GM23338 (cell line): ENCODE measurements around the gene WWOX. TPM values are rescaled to one million over a fixed set of nuclear protein-coding genes. Genes with fewer than 3 reads are reported as not detected.

Experiments
- ATAC-seq: fragments of 200-7000 bp; cut with Tn5 transposase; 3 replicates; pipeline ENCODE4 v1.9.1; 2020
- DNase-seq: peaks from one replicate; pipeline ENCODE4 v3.0.0-alpha.2; 2015; ENCODE audit warnings: low spot score
- H2AFZ ChIP-seq: fragments of 200-600 bp; sonication (generic); 2 replicates; pipeline ENCODE4 v1.8.0; 2016; ENCODE audit warnings: antibody characterized with exemption, mild to moderate bottlenecking, moderate library complexity
- H3F3A ChIP-seq: fragments of 200-600 bp; sonication (generic); replicated peaks from 2 replicates; pipeline ENCODE4 v1.8.0; 2017; ENCODE audit warnings: antibody characterized with exemption, mixed run types, low read depth
- H3K27ac ChIP-seq: fragments of 200-600 bp; sonication (generic); 2 replicates; pipeline ENCODE4 v1.6.1; 2016; ENCODE audit warnings: low read depth
- H3K27me3 ChIP-seq: fragments of 200-600 bp; sonication (generic); 2 replicates; pipeline ENCODE4 v1.8.0; 2016; ENCODE audit warnings: mild to moderate bottlenecking, mixed run types, moderate library complexity; ENCODE audit not compliant: insufficient read depth
- H3K36me3 ChIP-seq: fragments of 200-600 bp; sonication (generic); 2 replicates; pipeline ENCODE4 v1.8.0; 2016; ENCODE audit warnings: mild to moderate bottlenecking; ENCODE audit not compliant: insufficient read depth
- H3K4me1 ChIP-seq: fragments of 200-600 bp; sonication (generic); 2 replicates; pipeline ENCODE4 v1.8.0; 2016; ENCODE audit warnings: mild to moderate bottlenecking, moderate library complexity; ENCODE audit not compliant: insufficient read depth
- H3K4me2 ChIP-seq: fragments of 200-600 bp; sonication (generic); 2 replicates; pipeline ENCODE4 v1.7.1; 2017; ENCODE audit warnings: mixed run types
- H3K4me3 ChIP-seq: fragments of 200-600 bp; sonication (generic); 2 replicates; pipeline ENCODE4 v1.6.1; 2016; ENCODE audit warnings: mixed run types
- H3K79me2 ChIP-seq: fragments of 200-600 bp; sonication (generic); replicated peaks from 2 replicates; pipeline ENCODE4 v1.8.0; 2017; ENCODE audit warnings: mild to moderate bottlenecking; ENCODE audit not compliant: insufficient read depth
- H3K9me2 ChIP-seq: fragments of 200-600 bp; sonication (generic); 2 replicates; pipeline ENCODE4 v1.8.0; 2017; ENCODE audit not compliant: insufficient read depth
- H4K20me1 ChIP-seq: fragments of 200-600 bp; sonication (generic); replicated peaks from 2 replicates; pipeline ENCODE4 v1.8.0; 2017; ENCODE audit warnings: mild to moderate bottlenecking; ENCODE audit not compliant: insufficient read depth
- H3K27ac Mint-ChIP-seq: 2 replicates; pipeline ENCODE4 v1.8.0; 2020; ENCODE audit warnings: inconsistent platforms, mild to moderate bottlenecking, moderate library complexity, mixed read lengths
- H3K27me3 Mint-ChIP-seq: 3 replicates; pipeline ENCODE4 v1.8.0; 2022; ENCODE audit warnings: low read depth, mild to moderate bottlenecking, moderate library complexity, mixed read lengths, inconsistent platforms; ENCODE audit not compliant: insufficient read depth, poor library complexity
- H3K36me3 Mint-ChIP-seq: 3 replicates; pipeline ENCODE4 v1.8.0; 2021; ENCODE audit warnings: low read depth, mild to moderate bottlenecking, inconsistent platforms, moderate library complexity, mixed read lengths
- H3K4me1 Mint-ChIP-seq: 3 replicates; pipeline ENCODE4 v1.8.0; 2020; ENCODE audit warnings: mild to moderate bottlenecking, inconsistent platforms, mixed read lengths
- H3K4me3 Mint-ChIP-seq: 3 replicates; pipeline ENCODE4 v1.8.0; 2021; ENCODE audit warnings: moderate library complexity, mild to moderate bottlenecking, inconsistent platforms, mixed read lengths
- H3K9me3 Mint-ChIP-seq: 3 replicates; pipeline ENCODE4 v1.8.0; 2020; ENCODE audit warnings: moderate library complexity, mild to moderate bottlenecking, inconsistent platforms, mixed read lengths
- CREB1 ChIP-seq: fragments of 250-450 bp; sonication (Bioruptor Pico); IDR thresholded peaks from 2 replicates; pipeline ENCODE4 v1.5.0; 2020; ENCODE audit warnings: low read depth, mild to moderate bottlenecking, moderate library complexity
- CTCF ChIP-seq, 2 experiments: fragments of 200-600 bp in 1 of 2; sonication (generic) in 1 of 2; conservative IDR thresholded peaks; 2 replicates each; pipeline versions ENCODE4 v1.5.1 to v1.6.1; 2016 to 2017; ENCODE audit warnings: antibody characterized with exemption in 2 of 2, low read depth in 2 of 2, mild to moderate bottlenecking in 2 of 2, moderate library complexity in 1 of 2
- ETS1 ChIP-seq: IDR thresholded peaks from 2 replicates; pipeline ENCODE4 v1.6.1; 2016; ENCODE audit warnings: antibody characterized with exemption
- EZH2 ChIP-seq: fragments of 200-600 bp; sonication (generic); IDR thresholded peaks from one replicate; pipeline ENCODE4 v1.8.0; 2017; ENCODE audit warnings: antibody characterized with exemption, mild to moderate bottlenecking, low read depth; ENCODE audit not compliant: unreplicated experiment
- EZH2phosphoT487 ChIP-seq: fragments of 200-600 bp; sonication (generic); IDR thresholded peaks from one replicate; pipeline ENCODE4 v1.8.1; 2018; ENCODE audit warnings: antibody characterized with exemption; ENCODE audit not compliant: unreplicated experiment
- JUNB ChIP-seq: IDR thresholded peaks from one replicate; pipeline ENCODE4 v1.6.1; 2016; ENCODE audit warnings: antibody characterized with exemption; ENCODE audit not compliant: unreplicated experiment
- NANOG ChIP-seq: IDR thresholded peaks from 2 replicates; pipeline ENCODE4 v1.6.1; 2016; ENCODE audit warnings: antibody characterized with exemption, borderline replicate concordance
- POLR2AphosphoS5 ChIP-seq: IDR thresholded peaks from 2 replicates; pipeline ENCODE4 v1.6.1; 2016; ENCODE audit warnings: antibody characterized with exemption, low read depth
- STAT1 ChIP-seq: IDR thresholded peaks from one replicate; pipeline ENCODE4 v1.6.1; 2016; ENCODE audit warnings: antibody characterized with exemption; ENCODE audit not compliant: unreplicated experiment
- ZNF114 ChIP-seq: fragments of 250-450 bp; sonication (Bioruptor Pico); IDR thresholded peaks from 2 replicates; pipeline ENCODE4 v1.5.0; 2020; ENCODE audit warnings: mild to moderate bottlenecking, moderate library complexity
- ZNF331 ChIP-seq: fragments of 250-450 bp; sonication (Bioruptor Pico); IDR thresholded peaks from 2 replicates; pipeline ENCODE4 v1.5.0; 2020; ENCODE audit warnings: low read depth, mild to moderate bottlenecking, moderate library complexity
- ZNF462 ChIP-seq: fragments of 250-450 bp; sonication (Bioruptor Pico); IDR thresholded peaks from 2 replicates; pipeline ENCODE4 v1.5.0; 2020; ENCODE audit warnings: mild to moderate bottlenecking, moderate library complexity
- polyA plus RNA-seq: library from polyadenylated mRNA; unstranded; fragments of >200 nt; fragmentation: Nextera tagmentation; extraction: Ambion mirVana; gene quantifications from 2 replicates; pipeline ENCODE4 v1.2.1, GENCODE V29; 2016
- total RNA-seq: library from RNA; depleted of rRNA; stranded (reverse); fragments of >200 nt; shearing (Covaris generic); gene quantifications from 2 replicates; pipeline ENCODE4 v1.2.3, GENCODE V29; 2014
- TF ChIP-seq, protein P1 (sequence below): IDR thresholded peaks from one replicate; pipeline ENCODE4 v1.6.1; 2018; ENCODE audit warnings: antibody characterized with exemption; ENCODE audit not compliant: unreplicated experiment

Gene WWOX
- total and polyA plus RNA-seq, 2 experiments from 2014 or later: 10.0 to 19.3 TPM

- Histone ChIP-seq H3K4me1 (peaks cover 11% of the 10 kb centered on the region), H3F3A (no peaks in the 10 kb centered on the region), H3K4me2 (0 out of 2 replicates have a peak overlapping the region, but pooled peaks have one; percentile 39), H3K27me3 (no peaks in the 10 kb centered on the region), H4K20me1 (no peaks in the 10 kb centered on the region), H2AFZ (no peak overlapping the region), H3K27ac (no peak overlapping the region), H3K4me3 (no peak overlapping the region), H3K36me3 (no peaks in the 10 kb centered on the region), H3K79me2 (no peaks in the 10 kb centered on the region), H3K9me2 (0 out of 2 replicates have a peak, but pooled peaks cover 1% of the 10 kb centered on the region)
- H3K4me3 Mint-ChIP-seq: no peak overlapping the region
- H3K27me3 Mint-ChIP-seq: no peaks in the 10 kb centered on the region
- TF ChIP-seq ZNF331 (CRISPR knock-in tag) (no peak), ETS1 (no peak), ZNF114 (no peak), CREB1 (CRISPR knock-in tag) (no peak), CTCF (conservative IDR thresholded peaks at IDR 0.05; ENCODE audit: low read depth in 2 of 2) (no peak), EZH2phosphoT487 (no peak), ZNF462 (CRISPR knock-in tag) (no peak), NANOG (no peak), STAT1 (no peak), POLR2AphosphoS5 (no peak), EZH2 (no peak), JUNB (no peak)
- TF ChIP-seq, protein P1, sequence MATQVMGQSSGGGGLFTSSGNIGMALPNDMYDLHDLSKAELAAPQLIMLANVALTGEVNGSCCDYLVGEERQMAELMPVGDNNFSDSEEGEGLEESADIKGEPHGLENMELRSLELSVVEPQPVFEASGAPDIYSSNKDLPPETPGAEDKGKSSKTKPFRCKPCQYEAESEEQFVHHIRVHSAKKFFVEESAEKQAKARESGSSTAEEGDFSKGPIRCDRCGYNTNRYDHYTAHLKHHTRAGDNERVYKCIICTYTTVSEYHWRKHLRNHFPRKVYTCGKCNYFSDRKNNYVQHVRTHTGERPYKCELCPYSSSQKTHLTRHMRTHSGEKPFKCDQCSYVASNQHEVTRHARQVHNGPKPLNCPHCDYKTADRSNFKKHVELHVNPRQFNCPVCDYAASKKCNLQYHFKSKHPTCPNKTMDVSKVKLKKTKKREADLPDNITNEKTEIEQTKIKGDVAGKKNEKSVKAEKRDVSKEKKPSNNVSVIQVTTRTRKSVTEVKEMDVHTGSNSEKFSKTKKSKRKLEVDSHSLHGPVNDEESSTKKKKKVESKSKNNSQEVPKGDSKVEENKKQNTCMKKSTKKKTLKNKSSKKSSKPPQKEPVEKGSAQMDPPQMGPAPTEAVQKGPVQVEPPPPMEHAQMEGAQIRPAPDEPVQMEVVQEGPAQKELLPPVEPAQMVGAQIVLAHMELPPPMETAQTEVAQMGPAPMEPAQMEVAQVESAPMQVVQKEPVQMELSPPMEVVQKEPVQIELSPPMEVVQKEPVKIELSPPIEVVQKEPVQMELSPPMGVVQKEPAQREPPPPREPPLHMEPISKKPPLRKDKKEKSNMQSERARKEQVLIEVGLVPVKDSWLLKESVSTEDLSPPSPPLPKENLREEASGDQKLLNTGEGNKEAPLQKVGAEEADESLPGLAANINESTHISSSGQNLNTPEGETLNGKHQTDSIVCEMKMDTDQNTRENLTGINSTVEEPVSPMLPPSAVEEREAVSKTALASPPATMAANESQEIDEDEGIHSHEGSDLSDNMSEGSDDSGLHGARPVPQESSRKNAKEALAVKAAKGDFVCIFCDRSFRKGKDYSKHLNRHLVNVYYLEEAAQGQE: no peak
- DNase-seq (peak; percentile 35), ATAC-seq (peak; percentile 69)
- H3K4me1 Mint-ChIP-seq: peaks cover 47% of the 10 kb centered on the region
- no peaks in the 10 kb centered on the region; the same call in 2 of the 3 replicates for H3K36me3 Mint-ChIP-seq
- H3K27ac Mint-ChIP-seq: no peak overlapping the region
- no peaks in the 10 kb centered on the region; the same call in 2 of the 3 replicates for H3K9me3 Mint-ChIP-seq
Observed at GRCh38 chr16:78289844-78290277, 190.4 kb downstream of the WWOX start.
